ENCODE measurements around the gene GRB10.

GRB10 gene

GRCh38 chr7:50662041-50662694, 120.5 kb downstream of the GRB10 start:
- Histone ChIP-seq H3K27me3 (ENCODE audit: control insufficient read depth in 1 of 2, insufficient read depth in 2 of 2, low read length in 2 of 2) (no peaks in the 10 kb centered on the region), H3K4me3 (ENCODE audit: low read depth in 1 of 2, low read length in 2 of 2) (no peak overlapping the region), H3K36me3 (ENCODE audit: insufficient read depth, low read length) (peaks cover 5% of the 10 kb centered on the region), H3K9ac (ENCODE audit: low read length) (no peak overlapping the region), H3K27ac (ENCODE audit: low read depth, low read length) (no peak overlapping the region), H3K4me1 (ENCODE audit: insufficient read depth, low read length) (peaks cover 31% of the 10 kb centered on the region), H3K9me3 (ENCODE audit: low read length) (no peaks in the 10 kb centered on the region)

DNA sequence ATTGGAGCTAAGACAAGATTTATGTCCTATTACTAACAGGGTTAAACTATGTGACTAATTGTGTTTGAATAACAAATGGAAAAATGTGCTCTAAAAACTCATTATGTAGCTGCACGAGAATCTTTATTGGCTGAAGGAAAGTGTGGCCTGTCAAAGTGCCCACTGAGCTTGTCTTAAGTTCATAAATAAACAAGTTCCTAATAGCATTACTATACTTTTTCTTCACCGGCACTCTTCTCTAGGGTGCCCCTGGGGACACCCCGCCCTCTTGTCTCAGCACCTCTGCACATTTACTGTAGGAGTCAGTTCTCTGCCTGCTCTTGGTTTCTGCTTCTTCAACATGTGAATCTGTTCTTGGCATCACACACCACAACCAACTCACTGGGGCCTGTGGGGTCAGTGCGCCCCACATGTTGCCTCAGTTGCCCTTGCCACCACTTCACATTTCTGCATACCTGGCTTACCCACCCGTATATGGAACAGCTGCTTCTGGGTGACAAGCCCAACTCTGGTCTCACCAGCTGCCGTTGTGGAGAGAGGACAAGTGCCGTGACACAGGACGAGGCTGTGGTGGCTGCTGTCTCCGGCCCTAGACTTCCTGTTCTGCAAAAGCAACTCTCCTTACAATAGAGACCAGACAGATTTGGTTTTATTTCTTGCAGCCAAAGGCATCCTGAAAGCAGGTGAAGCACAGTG, 121.2 kb downstream of the GRB10 start:
- Histone ChIP-seq H3K9ac (ENCODE audit: low read length) (no peak overlapping the region), H3K4me3 (ENCODE audit: low read depth in 1 of 2, low read length in 2 of 2) (no peak overlapping the region), H3K27me3 (ENCODE audit: control insufficient read depth in 1 of 2, insufficient read depth in 2 of 2, low read length in 2 of 2) (no peaks in the 10 kb centered on the region), H3K4me1 (ENCODE audit: insufficient read depth, low read length) (peaks cover 35% of the 10 kb centered on the region), H3K9me3 (ENCODE audit: low read length) (no peaks in the 10 kb centered on the region), H3K36me3 (ENCODE audit: insufficient read depth, low read length) (peaks cover 5% of the 10 kb centered on the region), H3K27ac (ENCODE audit: low read depth, low read length) (no peak overlapping the region)

DNA sequence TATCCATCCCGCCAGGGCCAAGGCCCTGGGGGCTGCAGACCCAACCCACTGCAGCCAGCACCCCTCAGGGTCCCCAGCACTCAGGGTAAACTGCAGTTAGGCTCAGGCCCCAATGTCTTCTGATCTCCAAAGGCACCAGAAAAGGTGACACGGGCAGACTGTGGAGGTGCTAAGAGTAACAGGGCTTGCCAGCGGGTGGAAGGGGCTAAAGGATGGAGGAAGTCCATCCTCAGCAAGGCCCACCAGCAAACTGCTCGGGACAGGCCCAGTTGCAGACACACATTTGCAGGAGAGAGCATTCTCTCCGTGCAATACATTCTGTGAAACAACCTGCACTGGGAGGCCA, 121.9 kb downstream of the GRB10 start:
- no peaks in the 10 kb centered on the region for H3K9me3 ChIP-seq (ENCODE audit: low read length)
- no peak overlapping the region for H3K27ac ChIP-seq (ENCODE audit: low read depth, low read length)
- no peak overlapping the region for H3K4me3 ChIP-seq (ENCODE audit: low read depth in 1 of 2, low read length in 2 of 2)
- H3K36me3 ChIP-seq (ENCODE audit: insufficient read depth, low read length): peaks cover 5% of the 10 kb centered on the region
- peaks cover 35% of the 10 kb centered on the region for H3K4me1 ChIP-seq (ENCODE audit: insufficient read depth, low read length)
- no peaks in the 10 kb centered on the region for H3K27me3 ChIP-seq (ENCODE audit: control insufficient read depth in 1 of 2, insufficient read depth in 2 of 2, low read length in 2 of 2)
- no peak overlapping the region for H3K9ac ChIP-seq (ENCODE audit: low read length)

- Histone ChIP-seq H3K9me3 (ENCODE audit: low read length) (no peaks in the 10 kb centered on the region), H3K4me3 (ENCODE audit: low read depth in 1 of 2, low read length in 2 of 2) (no peak overlapping the region), H3K27ac (ENCODE audit: low read depth, low read length) (no peak overlapping the region), H3K27me3 (ENCODE audit: control insufficient read depth in 1 of 2, insufficient read depth in 2 of 2, low read length in 2 of 2) (no peaks in the 10 kb centered on the region), H3K9ac (ENCODE audit: low read length) (no peak overlapping the region), H3K36me3 (ENCODE audit: insufficient read depth, low read length) (peaks cover 5% of the 10 kb centered on the region), H3K4me1 (ENCODE audit: insufficient read depth, low read length) (peaks cover 31% of the 10 kb centered on the region)
These were observed 122.5 kb downstream of the GRB10 start for GRCh38 chr7:50660040-50660829.

GRCh38 chr7:50659329-50659965, 123.2 kb downstream of the GRB10 start:
- H3K36me3 ChIP-seq (ENCODE audit: insufficient read depth, low read length): peaks cover 5% of the 10 kb centered on the region
- H3K9ac ChIP-seq (ENCODE audit: low read length): no peak overlapping the region
- H3K4me3 ChIP-seq (ENCODE audit: low read depth in 1 of 2, low read length in 2 of 2): no peak overlapping the region
- H3K27ac ChIP-seq (ENCODE audit: low read depth, low read length): no peak overlapping the region
- no peaks in the 10 kb centered on the region for H3K27me3 ChIP-seq (ENCODE audit: control insufficient read depth in 1 of 2, insufficient read depth in 2 of 2, low read length in 2 of 2)
- peaks cover 35% of the 10 kb centered on the region for H3K4me1 ChIP-seq (ENCODE audit: insufficient read depth, low read length)
- no peaks in the 10 kb centered on the region for H3K9me3 ChIP-seq (ENCODE audit: low read length)

- no peaks in the 10 kb centered on the region for H3K9me3 ChIP-seq (ENCODE audit: low read length)
- no peak overlapping the region for H3K4me3 ChIP-seq (ENCODE audit: low read depth in 1 of 2, low read length in 2 of 2)
- no peak overlapping the region for H3K9ac ChIP-seq (ENCODE audit: low read length)
- H3K27ac ChIP-seq (ENCODE audit: low read depth, low read length): no peak overlapping the region
- peaks cover 43% of the 10 kb centered on the region for H3K4me1 ChIP-seq (ENCODE audit: insufficient read depth, low read length)
- H3K36me3 ChIP-seq (ENCODE audit: insufficient read depth, low read length): peaks cover 5% of the 10 kb centered on the region
- no peaks in the 10 kb centered on the region for H3K27me3 ChIP-seq (ENCODE audit: control insufficient read depth in 1 of 2, insufficient read depth in 2 of 2, low read length in 2 of 2)
These were observed 124.0 kb downstream of the GRB10 start for GRCh38 chr7:50658696-50659095.

GRCh38 chr7:50657912-50658311, 124.8 kb downstream of the GRB10 start:
- no peaks in the 10 kb centered on the region for H3K9me3 ChIP-seq (ENCODE audit: low read length)
- peaks cover 48% of the 10 kb centered on the region for H3K4me1 ChIP-seq (ENCODE audit: insufficient read depth, low read length)
- no peaks in the 10 kb centered on the region for H3K27me3 ChIP-seq (ENCODE audit: control insufficient read depth in 1 of 2, insufficient read depth in 2 of 2, low read length in 2 of 2)
- H3K4me3 ChIP-seq (ENCODE audit: low read depth in 1 of 2, low read length in 2 of 2): no peak overlapping the region
- H3K27ac ChIP-seq (ENCODE audit: low read depth, low read length): peak overlapping the region; percentile 65
- H3K9ac ChIP-seq (ENCODE audit: low read length): no peak overlapping the region
- H3K36me3 ChIP-seq (ENCODE audit: insufficient read depth, low read length): peaks cover 5% of the 10 kb centered on the region

- no peak overlapping the region for H3K4me3 ChIP-seq (ENCODE audit: low read depth in 1 of 2, low read length in 2 of 2)
- no peaks in the 10 kb centered on the region for H3K27me3 ChIP-seq (ENCODE audit: control insufficient read depth in 1 of 2, insufficient read depth in 2 of 2, low read length in 2 of 2)
- H3K4me1 ChIP-seq (ENCODE audit: insufficient read depth, low read length): peaks cover 48% of the 10 kb centered on the region
- peak overlapping the region; percentile 65 for H3K27ac ChIP-seq (ENCODE audit: low read depth, low read length)
- H3K9me3 ChIP-seq (ENCODE audit: low read length): no peaks in the 10 kb centered on the region
- H3K9ac ChIP-seq (ENCODE audit: low read length): no peak overlapping the region
- H3K36me3 ChIP-seq (ENCODE audit: insufficient read depth, low read length): peaks cover 5% of the 10 kb centered on the region
These were observed 125.3 kb downstream of the GRB10 start for GRCh38 chr7:50657341-50657873.

DNA sequence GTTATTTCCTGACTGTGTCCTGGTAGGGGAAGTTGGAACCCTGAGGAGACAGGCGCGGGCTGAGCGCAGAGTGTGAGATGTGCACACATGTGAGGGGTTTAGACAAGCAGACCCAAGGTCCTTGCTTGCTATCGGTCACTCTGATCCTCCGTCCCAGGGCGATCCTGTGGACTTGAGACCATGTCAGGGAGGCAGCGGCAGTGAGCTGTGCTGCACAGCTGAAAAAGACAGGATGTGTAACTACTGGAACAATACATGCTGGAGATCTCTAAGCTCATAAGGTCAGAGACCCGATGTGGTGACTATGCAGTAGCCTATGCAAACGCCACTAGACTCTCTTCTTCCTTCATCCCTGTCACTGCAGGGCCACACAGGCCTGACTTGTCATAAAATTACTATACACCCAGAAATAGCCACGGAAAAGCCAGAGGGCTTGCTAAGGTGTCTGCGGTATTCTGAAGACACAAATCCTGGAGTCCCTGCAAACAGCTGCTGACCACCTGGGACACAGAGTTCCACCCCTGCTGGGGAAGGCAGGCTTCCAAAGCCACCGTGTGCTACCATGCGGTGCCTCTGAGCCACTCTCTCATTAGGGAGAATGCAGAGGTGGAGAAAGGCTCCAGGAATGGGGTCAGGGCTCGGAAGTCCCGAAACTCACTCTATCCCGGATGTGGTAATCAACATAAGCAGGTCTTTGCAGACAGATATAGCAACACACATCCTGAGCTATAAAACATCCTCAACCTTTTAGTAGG, 126.4 kb downstream of the GRB10 start:
- no peaks in the 10 kb centered on the region for H3K27me3 ChIP-seq (ENCODE audit: control insufficient read depth in 1 of 2, insufficient read depth in 2 of 2, low read length in 2 of 2)
- peaks cover 48% of the 10 kb centered on the region for H3K4me1 ChIP-seq (ENCODE audit: insufficient read depth, low read length)

GRCh38 chr7:50655490-50655889, 127.2 kb downstream of the GRB10 start:
- Histone ChIP-seq H3K27ac (ENCODE audit: low read depth, low read length) (no peak overlapping the region), H3K4me1 (ENCODE audit: insufficient read depth, low read length) (peaks cover 48% of the 10 kb centered on the region), H3K4me3 (ENCODE audit: low read depth in 1 of 2, low read length in 2 of 2) (no peak overlapping the region), H3K9me3 (ENCODE audit: low read length) (no peaks in the 10 kb centered on the region), H3K9ac (ENCODE audit: low read length) (no peak overlapping the region), H3K36me3 (ENCODE audit: insufficient read depth, low read length) (no peaks in the 10 kb centered on the region), H3K27me3 (ENCODE audit: control insufficient read depth in 1 of 2, insufficient read depth in 2 of 2, low read length in 2 of 2) (no peaks in the 10 kb centered on the region)

More for the DNA sequence above, 126.4 kb downstream of the GRB10 start:
- Histone ChIP-seq H3K4me3 (ENCODE audit: low read depth in 1 of 2, low read length in 2 of 2) (no peak overlapping the region), H3K9me3 (ENCODE audit: low read length) (no peaks in the 10 kb centered on the region), H3K9ac (ENCODE audit: low read length) (no peak overlapping the region), H3K27ac (ENCODE audit: low read depth, low read length) (peak overlapping the region; percentile 65), H3K36me3 (ENCODE audit: insufficient read depth, low read length) (peaks cover 5% of the 10 kb centered on the region)
